HEK293 (cell line): ENCODE measurements around the gene NEFH.
A peak's percentile ranks its signal among the peaks of the same experiment; 100 is the strongest.

Experiments
- CTCF ChIA-PET: fragments of 350-600 bp; formaldehyde crosslinking; extraction: SDS; loops from one replicate; lab custom pipeline; 2021; ENCODE audit warnings: antibody characterized with exemption; lab: Yijun Ruan, JAX
- POLR2A ChIA-PET: fragments of 300-600 bp; formaldehyde crosslinking; extraction: SDS; loops from one replicate; lab custom pipeline; 2020; ENCODE audit warnings: antibody characterized with exemption, inconsistent platforms; lab: Yijun Ruan, JAX
- H3K27ac ChIP-seq: fragments of 200-500 bp; sonication (Bioruptor generic); 2 replicates; pipeline ENCODE4 v1.5.1; 2014; ENCODE audit warnings: low read depth, low read length, control low read depth, inconsistent platforms; ENCODE audit errors: extremely low read depth
- H3K36me3 ChIP-seq, 2 experiments: fragments of 200-500 bp in 1 of 2; sonication (Bioruptor generic) in 1 of 2; 1 replicate in 1 of 2; 2 replicates in 1 of 2; pipeline ENCODE4 v1.5.1; 2014 to 2017; ENCODE audit warnings: inconsistent platforms in 2 of 2, low read length in 2 of 2; ENCODE audit not compliant: control insufficient read depth in 2 of 2, insufficient read depth in 1 of 2
- H3K4me1 ChIP-seq: fragments of 200-500 bp; sonication (Bioruptor generic); 2 replicates; pipeline ENCODE4 v1.5.1; 2014; ENCODE audit warnings: mild to moderate bottlenecking, low read length, inconsistent platforms; ENCODE audit not compliant: control insufficient read depth, insufficient read depth
- H3K4me3 ChIP-seq: 2 replicates; pipeline ENCODE4 v1.5.1; 2011; ENCODE audit warnings: low read depth, mild to moderate bottlenecking, control low read depth, low read length, moderate library complexity
- H3K9me3 ChIP-seq: fragments of 200-500 bp; sonication (Bioruptor generic); 2 replicates; pipeline ENCODE4 v1.5.1; 2014; ENCODE audit warnings: low read depth, low read length, inconsistent platforms; ENCODE audit not compliant: control insufficient read depth, insufficient read depth
- KLF9 ChIP-seq: fragments of 450-650 bp; formaldehyde crosslinking; IDR thresholded peaks from 2 replicates; pipeline ENCODE4 v1.5.1; 2016; ENCODE audit warnings: missing biosample characterization, missing genetic modification characterization, low read depth
- PBX3 ChIP-seq: sonication (generic); formaldehyde crosslinking; IDR thresholded peaks from 2 replicates; pipeline ENCODE4 v1.8.1; 2022; ENCODE audit warnings: mild to moderate bottlenecking, moderate library complexity, missing genetic modification reagents
- ZBTB17 ChIP-seq: fragments of 450-650 bp; formaldehyde crosslinking; IDR thresholded peaks from 2 replicates; pipeline ENCODE4 v1.5.1; 2016; ENCODE audit warnings: missing biosample characterization, missing genetic modification characterization
- ZBTB20 ChIP-seq: fragments of 450-650 bp; formaldehyde crosslinking; IDR thresholded peaks from 2 replicates; pipeline ENCODE4 v1.5.1; 2016; ENCODE audit warnings: missing biosample characterization, missing genetic modification characterization
- ZFHX2 ChIP-seq: fragments of 450-650 bp; formaldehyde crosslinking; conservative IDR thresholded peaks from 2 replicates; pipeline ENCODE4 v1.5.1; 2016; ENCODE audit warnings: missing biosample characterization, missing genetic modification characterization
- ZIC2 ChIP-seq: fragments of 450-650 bp; formaldehyde crosslinking; IDR thresholded peaks from 2 replicates; pipeline ENCODE4 v1.5.1; 2016; ENCODE audit warnings: missing biosample characterization, missing genetic modification characterization
- ZNF138 ChIP-seq: fragments of 450-650 bp; formaldehyde crosslinking; IDR thresholded peaks from 2 replicates; pipeline ENCODE4 v1.5.1; 2016; ENCODE audit warnings: missing biosample characterization, missing genetic modification characterization, borderline replicate concordance
- ZNF23 ChIP-seq: fragments of 450-650 bp; formaldehyde crosslinking; IDR thresholded peaks from 2 replicates; pipeline ENCODE4 v1.5.1; 2016; ENCODE audit warnings: missing biosample characterization, missing genetic modification characterization, borderline replicate concordance
- ZNF350 ChIP-seq: fragments of 450-650 bp; formaldehyde crosslinking; IDR thresholded peaks from 2 replicates; pipeline ENCODE4 v1.5.0; 2017; ENCODE audit warnings: missing biosample characterization, mild to moderate bottlenecking, missing genetic modification characterization
- ZNF513 ChIP-seq: fragments of 450-650 bp; IDR thresholded peaks from 2 replicates; pipeline ENCODE4 v1.5.1; 2018; ENCODE audit warnings: missing biosample characterization, missing genetic modification characterization
- ZNF600 ChIP-seq: fragments of 450-650 bp; formaldehyde crosslinking; IDR thresholded peaks from 2 replicates; pipeline ENCODE4 v1.5.1; 2016; ENCODE audit warnings: missing biosample characterization, missing genetic modification characterization
- ZNF626 ChIP-seq: fragments of 450-650 bp; sonication (Bioruptor Pico); formaldehyde crosslinking; IDR thresholded peaks from 2 replicates; pipeline ENCODE4 v1.5.1; 2018; ENCODE audit warnings: missing biosample characterization, missing genetic modification characterization, inconsistent platforms
- ZNF701 ChIP-seq: fragments of 450-650 bp; formaldehyde crosslinking; IDR thresholded peaks from 2 replicates; pipeline ENCODE4 v1.5.1; 2016; ENCODE audit warnings: missing biosample characterization, missing genetic modification characterization
- ZNF791 ChIP-seq: fragments of 450-650 bp; formaldehyde crosslinking; IDR thresholded peaks from 2 replicates; pipeline ENCODE4 v1.5.1; 2016; ENCODE audit warnings: missing biosample characterization, missing genetic modification characterization
- ZSCAN5A ChIP-seq: fragments of 450-650 bp; formaldehyde crosslinking; IDR thresholded peaks from 2 replicates; pipeline ENCODE4 v1.5.1; 2016; ENCODE audit warnings: missing biosample characterization, missing genetic modification characterization
- TF ChIP-seq, protein P1 (sequence below): fragments of 450-650 bp; IDR thresholded peaks from 2 replicates; pipeline ENCODE4 v1.5.1; 2018; ENCODE audit warnings: missing biosample characterization, mild to moderate bottlenecking, missing genetic modification characterization

Gene NEFH

GRCh38 chr22:29480262-29480511, 169 bp downstream of the NEFH start:
- TF ChIP-seq ZNF513 (tag by site-specific recombination) (no peak), ZNF701 (tag by site-specific recombination) (no peak), PBX3 (CRISPR knock-in tag) (0 out of 2 replicates have a peak, but pooled peaks have one; percentile 54), ZBTB20 (tag by site-specific recombination) (no peak), ZNF350 (tag by site-specific recombination) (0 out of 2 replicates have a peak, but pooled peaks have one; percentile 23), ZIC2 (tag by site-specific recombination) (no peak)
- H3K4me3 ChIP-seq: no peak overlapping the region
- no peaks in the 10 kb centered on the region for H3K9me3 ChIP-seq
- CTCF ChIA-PET: interaction anchor here (0.6 to 0.8 kb wide), 3 partner anchors 18 to 776 kb away, joined by 3 read pairs; no protein-coding TSS in a partner anchor
- H3K27ac ChIP-seq: no peak overlapping the region
- H3K4me1 ChIP-seq: no peaks in the 10 kb centered on the region
- no peaks in the 10 kb centered on the region for H3K36me3 ChIP-seq
- POLR2A ChIA-PET: interaction anchor here (1.3 kb wide), 1 partner anchor 74 kb away, joined by 6 read pairs; the partner anchor contains the start of gene THOC5

DNA sequence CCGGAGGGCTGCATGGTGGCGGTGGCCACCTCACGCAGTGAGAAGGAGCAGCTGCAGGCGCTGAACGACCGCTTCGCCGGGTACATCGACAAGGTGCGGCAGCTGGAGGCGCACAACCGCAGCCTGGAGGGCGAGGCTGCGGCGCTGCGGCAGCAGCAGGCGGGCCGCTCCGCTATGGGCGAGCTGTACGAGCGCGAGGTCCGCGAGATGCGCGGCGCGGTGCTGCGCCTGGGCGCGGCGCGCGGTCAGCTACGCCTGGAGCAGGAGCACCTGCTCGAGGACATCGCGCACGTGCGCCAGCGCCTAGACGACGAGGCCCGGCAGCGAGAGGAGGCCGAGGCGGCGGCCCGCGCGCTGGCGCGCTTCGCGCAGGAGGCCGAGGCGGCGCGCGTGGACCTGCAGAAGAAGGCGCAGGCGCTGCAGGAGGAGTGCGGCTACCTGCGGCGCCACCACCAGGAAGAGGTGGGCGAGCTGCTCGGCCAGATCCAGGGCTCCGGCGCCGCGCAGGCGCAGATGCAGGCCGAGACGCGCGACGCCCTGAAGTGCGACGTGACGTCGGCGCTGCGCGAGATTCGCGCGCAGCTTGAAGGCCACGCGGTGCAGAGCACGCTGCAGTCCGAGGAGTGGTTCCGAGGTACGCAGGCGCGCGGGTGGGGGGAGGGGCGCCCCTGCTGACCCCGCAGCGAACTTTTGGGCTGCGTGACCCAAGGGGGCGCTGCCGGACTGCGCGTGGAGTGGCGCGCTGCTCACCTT, 670 bp downstream of the NEFH start:
- Histone ChIP-seq H3K4me1 (no peaks in the 10 kb centered on the region), H3K9me3 (no peaks in the 10 kb centered on the region), H3K27ac (no peak overlapping the region), H3K4me3 (no peak overlapping the region), H3K36me3 (no peaks in the 10 kb centered on the region)
- TF ChIP-seq ZNF23 (tag by site-specific recombination) (no peak), ZFHX2 (tag by site-specific recombination) (no peak), KLF9 (tag by site-specific recombination) (no peak), ZNF626 (tag by site-specific recombination) (no peak), ZNF701 (tag by site-specific recombination) (no peak), ZSCAN5A (no peak), ZNF138 (tag by site-specific recombination) (no peak)
- CTCF ChIA-PET: interaction anchor here (0.6 to 0.8 kb wide), 3 partner anchors 19 to 775 kb away, joined by 3 read pairs; no protein-coding TSS in a partner anchor
- POLR2A ChIA-PET: interaction anchor here (0.6 to 1.3 kb wide), 2 partner anchors 73 to 169 kb away, joined by 3 to 6 read pairs; partner anchors contain the start of gene THOC5

- ChIA-PET POLR2A (interaction anchor here (1.3 kb wide), 1 partner anchor 72 kb away, joined by 6 read pairs; the partner anchor contains the start of gene THOC5), CTCF (interaction anchor here (0.6 to 1.2 kb wide), 6 partner anchors 12 to 86 kb away, joined by 3 to 6 read pairs (median 4); no protein-coding TSS in a partner anchor)
- Histone ChIP-seq H3K36me3 (no peaks in the 10 kb centered on the region), H3K4me3 (no peak overlapping the region), H3K27ac (no peak overlapping the region), H3K9me3 (no peaks in the 10 kb centered on the region), H3K4me1 (no peaks in the 10 kb centered on the region)
- TF ChIP-seq ZBTB17 (tag by site-specific recombination) (0 out of 2 replicates have a peak, but pooled peaks have one; percentile 23), ZNF791 (tag by site-specific recombination) (no peak), ZNF600 (tag by site-specific recombination) (no peak)
- TF ChIP-seq, protein P1, sequence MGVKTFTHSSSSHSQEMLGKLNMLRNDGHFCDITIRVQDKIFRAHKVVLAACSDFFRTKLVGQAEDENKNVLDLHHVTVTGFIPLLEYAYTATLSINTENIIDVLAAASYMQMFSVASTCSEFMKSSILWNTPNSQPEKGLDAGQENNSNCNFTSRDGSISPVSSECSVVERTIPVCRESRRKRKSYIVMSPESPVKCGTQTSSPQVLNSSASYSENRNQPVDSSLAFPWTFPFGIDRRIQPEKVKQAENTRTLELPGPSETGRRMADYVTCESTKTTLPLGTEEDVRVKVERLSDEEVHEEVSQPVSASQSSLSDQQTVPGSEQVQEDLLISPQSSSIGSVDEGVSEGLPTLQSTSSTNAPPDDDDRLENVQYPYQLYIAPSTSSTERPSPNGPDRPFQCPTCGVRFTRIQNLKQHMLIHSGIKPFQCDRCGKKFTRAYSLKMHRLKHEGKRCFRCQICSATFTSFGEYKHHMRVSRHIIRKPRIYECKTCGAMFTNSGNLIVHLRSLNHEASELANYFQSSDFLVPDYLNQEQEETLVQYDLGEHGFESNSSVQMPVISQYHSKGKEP (tag by site-specific recombination): 0 out of 2 replicates have a peak, but pooled peaks have one; percentile 28
These were observed 1.4 kb downstream of the NEFH start for GRCh38 chr22:29481265-29482000.
